K562 (cell line): Measurements from ENCODE around the gene PFKL. TPM values are rescaled to one million over a fixed set of nuclear protein-coding genes. Genes with fewer than 3 reads are reported as not detected.

Experiments
- ATAC-seq: fragments of 200-7000 bp; cut with Tn5 transposase; 3 replicates; pipeline ENCODE4 v1.9.1; 2020; ENCODE audit warnings: moderate library complexity
- BruUV-seq: library from RNA; stranded (reverse); fragments of 400-500 nt; replicated peaks from 2 replicates; lab custom pipeline; 2021; lab: Mats Ljungman, UMichigan
- CTCF ChIA-PET: fragments of 300-600 bp; formaldehyde crosslinking; extraction: SDS; loops from one replicate; lab custom pipeline; 2021; ENCODE audit warnings: low intra/inter-chr PET ratio; lab: Yijun Ruan, JAX
- POLR2A ChIA-PET: fragments of 300-600, 350-650 bp; sonication (Branson Sonifier 250); formaldehyde crosslinking; extraction: SDS; loops from one replicate; lab custom pipeline; 2021; ENCODE audit warnings: antibody characterized with exemption, inconsistent platforms; lab: Yijun Ruan, JAX
- DNase-seq, 4 experiments: peaks; one replicate each; pipeline versions ENCODE4 v3.0.0 to v3.0.0-alpha.2; 2011 to 2018; ENCODE audit warnings: low spot score in 3 of 4, mixed read lengths in 3 of 4; ENCODE audit errors: extremely low read depth in 1 of 4
- FAIRE-seq: peaks from 2 replicates; lab custom pipeline; 2011; peaks lifted over from hg19 to GRCh38; lab: Jason Lieb, UNC
- H2AFZ ChIP-seq: 2 replicates; pipeline ENCODE4 v1.6.0; 2011; ENCODE audit warnings: low read depth, low read length, control low read depth, inconsistent platforms
- H3K27ac ChIP-seq: fragments of 200-600 bp; 3 replicates; pipeline ENCODE4 v1.8.0; 2011; ENCODE audit warnings: low read depth, mild to moderate bottlenecking, control low read depth, inconsistent platforms, low read length, moderate library complexity, mixed read lengths; ENCODE audit errors: extremely low read depth
- H3K27me3 ChIP-seq, 2 experiments: fragments of 300-600 bp in 1 of 2; 2 replicates in 1 of 2; 3 replicates in 1 of 2; pipeline versions ENCODE4 v1.6.0 to v1.8.0; 2011; ENCODE audit warnings: inconsistent platforms in 2 of 2, low read length in 2 of 2, mild to moderate bottlenecking in 1 of 2, mixed read lengths in 1 of 2, moderate library complexity in 1 of 2; ENCODE audit not compliant: control insufficient read depth in 2 of 2, insufficient read depth in 2 of 2
- H3K36me3 ChIP-seq: fragments of 300-600 bp; 3 replicates; pipeline ENCODE4 v1.8.0; 2011; ENCODE audit warnings: mild to moderate bottlenecking, low read length, inconsistent platforms; ENCODE audit not compliant: control insufficient read depth, insufficient read depth
- H3K4me1 ChIP-seq, 2 experiments: fragments of 200-600 bp in 1 of 2; replicated peaks in 1 of 2; 2 replicates in 1 of 2; 3 replicates in 1 of 2; pipeline versions ENCODE4 v1.5.1 to v1.8.0; 2011; ENCODE audit warnings: inconsistent platforms in 2 of 2, low read length in 2 of 2, mild to moderate bottlenecking in 1 of 2, mixed read lengths in 1 of 2, moderate library complexity in 1 of 2; ENCODE audit not compliant: control insufficient read depth in 2 of 2, insufficient read depth in 2 of 2
- H3K4me2 ChIP-seq: 2 replicates; pipeline ENCODE4 v1.6.1; 2011; ENCODE audit warnings: low read length, control low read depth, inconsistent platforms, mixed read lengths; ENCODE audit not compliant: insufficient read depth
- H3K4me3 ChIP-seq: fragments of 200-600 bp; sonication (generic), shearing (Covaris generic); 2 replicates; pipeline ENCODE4 v1.5.1; 2016; ENCODE audit warnings: control low read depth, inconsistent platforms
- H3K79me2 ChIP-seq: fragments of 200-600 bp; 3 replicates; pipeline ENCODE4 v1.8.0; 2011; ENCODE audit warnings: low read length, inconsistent platforms; ENCODE audit not compliant: control insufficient read depth, insufficient read depth
- H3K9ac ChIP-seq, 2 experiments: 2 replicates each; pipeline versions ENCODE4 v1.6.0 to v1.6.1; 2011; ENCODE audit warnings: low read depth in 2 of 2, low read length in 2 of 2, control low read depth in 1 of 2, inconsistent platforms in 1 of 2, mild to moderate bottlenecking in 1 of 2, mixed read lengths in 1 of 2; ENCODE audit not compliant: insufficient read depth in 1 of 2
- H3K9me1 ChIP-seq: one replicate; pipeline ENCODE4 v1.6.0; 2011; ENCODE audit warnings: inconsistent platforms, mild to moderate bottlenecking, low read length, moderate library complexity; ENCODE audit not compliant: control insufficient read depth, insufficient read depth
- H3K9me3 ChIP-seq: replicated peaks from 2 replicates; pipeline ENCODE4 v1.5.1; 2011; ENCODE audit warnings: low read depth, low read length, inconsistent platforms; ENCODE audit not compliant: control insufficient read depth, insufficient read depth
- H4K20me1 ChIP-seq: replicated peaks from 2 replicates; pipeline ENCODE4 v1.6.1; 2011; ENCODE audit warnings: low read length, inconsistent platforms, mixed read lengths; ENCODE audit not compliant: control insufficient read depth, insufficient read depth
- E2F6 ChIP-seq, 2 experiments: IDR thresholded peaks; 2 replicates each; pipeline ENCODE4 v1.6.1; 2011; ENCODE audit warnings: borderline replicate concordance in 1 of 2, control low read depth in 1 of 2, low read depth in 1 of 2, low read length in 1 of 2, mild to moderate bottlenecking in 1 of 2, mixed read lengths in 1 of 2, moderate library complexity in 1 of 2; ENCODE audit not compliant: insufficient read depth in 1 of 2, insufficient read length in 1 of 2, poor library complexity in 1 of 2, severe bottlenecking in 1 of 2; ENCODE audit errors: extremely low read depth in 1 of 2
- ETS1 ChIP-seq: conservative IDR thresholded peaks from 2 replicates; pipeline ENCODE4 v1.6.1; 2011; ENCODE audit warnings: low read depth, mild to moderate bottlenecking, low read length; ENCODE audit not compliant: control insufficient read depth
- MAX ChIP-seq: sonication (generic); formaldehyde crosslinking; IDR thresholded peaks from 2 replicates; pipeline ENCODE4 v1.9.0; 2022; ENCODE audit warnings: mild to moderate bottlenecking, missing genetic modification reagents
- USF2 ChIP-seq: sonication (generic); formaldehyde crosslinking; IDR thresholded peaks from 2 replicates; pipeline ENCODE4 v1.5.0; 2020; ENCODE audit warnings: missing genetic modification reagents
- WHSC1 ChIP-seq: IDR thresholded peaks from one replicate; pipeline ENCODE4 v1.6.1; 2012; ENCODE audit warnings: low read length, control low read depth, inconsistent platforms
- ZNF263 ChIP-seq: sonication (generic); formaldehyde crosslinking; IDR thresholded peaks from 2 replicates; pipeline ENCODE4 v1.8.0; 2022; ENCODE audit warnings: mild to moderate bottlenecking, missing genetic modification reagents, borderline replicate concordance
- WGBS: fragments of 100-300 bp; shearing (Covaris generic); methylation state at CpG from one replicate; pipeline ENCODE4 v1.1.6; 2016; ENCODE audit warnings: low coverage, mixed read lengths; ENCODE audit not compliant: insufficient coverage; ENCODE audit errors: missing lambda C conversion rate; 5-methylcytosine and 5-hydroxymethylcytosine counted together
- in situ Hi-C: fragments of 300-500 bp; cut with MboI; formaldehyde crosslinking; loops from 4 replicates; pipeline ENCODE4 v1.15.0; 2018; ENCODE audit warnings: inconsistent platforms, mixed read lengths
- intact Hi-C: fragments of 100-400 bp; cut with micrococcal nuclease; formaldehyde crosslinking; loops from 2 replicates; pipeline ENCODE4 v1.14.2; 2022
- polyA plus RNA-seq, 8 experiments: library from polyadenylated mRNA; depleted of rRNA in 4 of 8; stranded (reverse) in 5 of 8; unstranded in 3 of 8; fragments of >200 nt; fragmentation: Nextera tagmentation in 2 of 8; fragmentation: Illumina TruSeq in 1 of 8; extraction: Ambion mirVana in 2 of 8; extraction: Trizol in 1 of 8; gene quantifications; 2 replicates each; pipeline versions ENCODE4 v1.2.1 to v1.2.3, GENCODE V29; 2011 to 2014; ENCODE audit warnings: inconsistent platforms in 1 of 8, missing spikeins in 1 of 8
- total RNA-seq, 7 experiments: library from RNA; depleted of rRNA in 6 of 7; stranded (reverse); fragments of >200 nt in 6 of 7; fragmentation: Illumina TruSeq in 2 of 7; extraction: Trizol in 2 of 7; gene quantifications; 2 replicates each; pipeline versions ENCODE4 v1.2.1 to v1.2.3, GENCODE V29; 2011 to 2021; ENCODE audit warnings: low replicate concordance in 1 of 7

The PFKL gene
- total and polyA plus RNA-seq, 9 of the 15 experiments (the other 6 are each of a cell fraction or from before 2014, with no cell fraction given) = 1.1 to 124 (median 45.6) TPM

- in situ Hi-C loops (no loop called here), intact Hi-C loops (no loop called here)
- ChIA-PET CTCF (interaction anchor here (0.7 kb wide), 1 partner anchor 544 kb away, joined by 7 read pairs; no protein-coding TSS in a partner anchor), POLR2A (interaction anchor here (1.7 kb wide), 1 partner anchor 18 kb away, joined by 5 read pairs; no protein-coding TSS in a partner anchor)
- TF ChIP-seq MAX (CRISPR knock-in tag) = 0 out of 2 replicates have a peak, but pooled peaks have one; percentile 14
- TF ChIP-seq WHSC1 = no peak
- no peak for TF ChIP-seq ZNF263 (CRISPR knock-in tag)
- Histone ChIP-seq H3K36me3 (no peaks in the 10 kb centered on the region), H3K4me1 (peaks cover 4 to 24% of the 10 kb centered on the region in 2 experiments; a peak in 4 of 5 replicates), H3K9ac (peak overlapping the region in 1 of 2 experiments; percentile 31; a peak in 2 of 4 replicates), H3K27ac (no peak overlapping the region), H3K4me2 (no peak overlapping the region), H3K27me3 (peaks cover 37 to 51% of the 10 kb centered on the region in 2 experiments), H3K9me1 (no peaks in the 10 kb centered on the region), H2AFZ (no peak overlapping the region), H3K79me2 (no peaks in the 10 kb centered on the region), H3K9me3 (no peaks in the 10 kb centered on the region), H4K20me1 (no peaks in the 10 kb centered on the region; the same call in 1 of the 2 replicates), H3K4me3 (no peak overlapping the region)
- no TSS peak for BruUV-seq
- DNase-seq = no peak
- WGBS = 0% methylated on average over 11 of the region's 11 CpGs
- FAIRE-seq = no peak
- ATAC-seq = no peak
Measured at GRCh38 chr21:44345495-44345894, 45.6 kb downstream of the PFKL start.

- DNase-seq (no peak), ATAC-seq (peak; percentile 25), FAIRE-seq (no peak)
- Histone ChIP-seq H2AFZ (no peak overlapping the region; the same call in 1 of the 2 replicates), H4K20me1 (no peaks in the 10 kb centered on the region; the same call in none of the 2 replicates), H3K79me2 (no peaks in the 10 kb centered on the region), H3K4me2 (no peak overlapping the region), H3K9me1 (no peaks in the 10 kb centered on the region), H3K4me1 (peaks cover 0 to 25% of the 10 kb centered on the region in 2 experiments; a peak in 2 of 5 replicates), H3K9ac (peak overlapping the region in 1 of 2 experiments; percentile 74; a peak in 1 of 4 replicates), H3K4me3 (no peak overlapping the region), H3K9me3 (no peaks in the 10 kb centered on the region), H3K27ac (no peak overlapping the region), H3K36me3 (no peaks in the 10 kb centered on the region), H3K27me3 (peaks cover 52 to 75% of the 10 kb centered on the region in 2 experiments)
- no TSS peak for BruUV-seq
- WGBS = 18% methylated on average over 22 of the region's 22 CpGs
- peak in 1 of 2 experiments; percentile 61 for TF ChIP-seq E2F6 (IDR thresholded peaks at IDR 0.05; ENCODE audit: borderline replicate concordance in 1 of 2, extremely low read depth in 1 of 2, insufficient read depth in 1 of 2, insufficient read length in 1 of 2, low read depth in 1 of 2, low read length in 1 of 2, poor library complexity in 1 of 2, severe bottlenecking in 1 of 2)
- peak; percentile 22; the same call in 1 of the 2 replicates for TF ChIP-seq USF2
- TF ChIP-seq MAX (CRISPR knock-in tag) = peak; percentile 68
- TF ChIP-seq ETS1 = no peak
- POLR2A ChIA-PET = interaction anchor here (0.8 kb wide), 1 partner anchor 718 kb away, joined by 3 read pairs; no protein-coding TSS in a partner anchor
- in situ Hi-C loops = no loop called here
- CTCF ChIA-PET = no interaction called here
- intact Hi-C loops = no loop called here
Measured at GRCh38 chr21:44347911-44348451, 48.1 kb downstream of the PFKL start.
